Measurements from ENCODE around the gene F11R. TPM values are rescaled to one million over a fixed set of nuclear protein-coding genes. Genes with fewer than 3 reads are reported as not detected.
A peak's percentile ranks its signal among the peaks of the same experiment; 100 is the strongest.

F11R gene
- total and polyA plus RNA-seq, 4 donors, result 25.8 to 80.4 (median 45.6) TPM

GRCh38 chr1:161044908-161045735 lies 24.2 kb upstream of the F11R start:
- peak overlapping the region; percentile 85 to 96 for H3K9ac ChIP-seq (ENCODE audit: low read depth in 1 of 2, low read length in 2 of 2)
- peak overlapping the region; percentile 85 to 92 for H3K27ac ChIP-seq (ENCODE audit: low read depth in 1 of 2, low read length in 2 of 2)
- under 1% methylated on average over 48 of the region's 48 CpGs for WGBS
- TF ChIP-seq ZBTB33 (IDR thresholded peaks at IDR 0.05), result no peak
- TF ChIP-seq RAD21 (IDR thresholded peaks at IDR 0.05), result peak in 1 of 2 donors; percentile 37
- TF ChIP-seq ATF3 (IDR thresholded peaks at IDR 0.05), result no peak
- TF ChIP-seq FOXA2 (IDR thresholded peaks at IDR 0.05), result no peak
- no peak for TF ChIP-seq YY1 (IDR thresholded peaks at IDR 0.05)
- TF ChIP-seq GABPA (IDR thresholded peaks at IDR 0.05 in 1 of 2, conservative IDR thresholded peaks at IDR 0.05 in 1 of 2), result peak in 1 of 2 donors; percentile 76
- TF ChIP-seq FOXA1 (IDR thresholded peaks at IDR 0.05), result no peak
- peak; percentile 55 for TF ChIP-seq REST (IDR thresholded peaks at IDR 0.05)
- peak; percentile 82 for TF ChIP-seq TAF1 (conservative IDR thresholded peaks at IDR 0.05)
- TF ChIP-seq HNF4A (conservative IDR thresholded peaks at IDR 0.05), result peak; percentile 43 to 44
- no peak for TF ChIP-seq CTCF (IDR thresholded peaks at IDR 0.05; ENCODE audit: low read depth, low read length, missing input control)
- peak; percentile 59 to 62 for TF ChIP-seq RXRA (IDR thresholded peaks at IDR 0.05)
- peak; percentile 24 for TF ChIP-seq HNF4G (IDR thresholded peaks at IDR 0.05)
- peak in 1 of 2 donors; percentile 42 for TF ChIP-seq EGR1 (IDR thresholded peaks at IDR 0.05; ENCODE audit: low read depth in 2 of 2)
- peak; percentile 59 for TF ChIP-seq NR2F2 (IDR thresholded peaks at IDR 0.05)
- peak; percentile 56 for TF ChIP-seq SP1 (IDR thresholded peaks at IDR 0.05)
- TF ChIP-seq JUND (IDR thresholded peaks at IDR 0.05), result no peak
- peak; percentile 59 for TF ChIP-seq MAX (IDR thresholded peaks at IDR 0.05)
- peak; percentile 72 for DNase-seq (ENCODE audit: low spot score)
- peak overlapping the region; percentile 89 to 97 (median 91) for H3K4me3 ChIP-seq (ENCODE audit: low read depth in 1 of 3, low read length in 3 of 3)
- H3K9me3 ChIP-seq (ENCODE audit: control insufficient read depth in 4 of 4, low read length in 3 of 4), result peaks cover 0 to 7% (median 2%) of the 10 kb centered on the region in 4 donors
- peaks cover 3 to 19% (median 9%) of the 10 kb centered on the region in 4 donors for H3K4me1 ChIP-seq (ENCODE audit: control insufficient read depth in 4 of 4, insufficient read depth in 4 of 4, low read length in 3 of 4)
- no peaks in the 10 kb centered on the region for H3K27me3 ChIP-seq (ENCODE audit: control insufficient read depth in 4 of 4, insufficient read depth in 4 of 4, low read length in 3 of 4)
- H3K36me3 ChIP-seq (ENCODE audit: control insufficient read depth in 4 of 4, insufficient read depth in 3 of 4, low read depth in 1 of 4, low read length in 3 of 4), result peaks cover 0 to 27% (median 25%) of the 10 kb centered on the region in 4 donors

Measured in liver (tissue), 9 donors.